Loucy (cell line): ENCODE data around the gene CSF1.

Experiments
- H2AFZ ChIP-seq: fragments of 200-600 bp; sonication (generic); 2 replicates; pipeline ENCODE4 v1.6.0; 2016; ENCODE audit warnings: antibody characterized with exemption, mild to moderate bottlenecking, low read length, moderate library complexity
- H3F3A ChIP-seq: fragments of 200-600 bp; 2 replicates; pipeline ENCODE4 v1.6.0; 2016; ENCODE audit warnings: antibody characterized with exemption, low read depth, mild to moderate bottlenecking
- H3K27me3 ChIP-seq: fragments of 200-600 bp; sonication (generic); 2 replicates; pipeline ENCODE4 v1.6.1; 2014; ENCODE audit warnings: low read length, mild to moderate bottlenecking; ENCODE audit not compliant: insufficient read depth, poor library complexity, severe bottlenecking
- H3K36me3 ChIP-seq: fragments of 200-600 bp; sonication (generic); 2 replicates; pipeline ENCODE4 v1.6.1; 2016; ENCODE audit warnings: low read length; ENCODE audit not compliant: insufficient read depth
- H3K4me1 ChIP-seq: fragments of 200-600 bp; sonication (generic); 2 replicates; pipeline ENCODE4 v1.5.1; 2014; ENCODE audit warnings: low read length, mild to moderate bottlenecking; ENCODE audit not compliant: insufficient read depth, poor library complexity, severe bottlenecking
- H3K4me2 ChIP-seq: fragments of 200-600 bp; sonication (generic); 2 replicates; pipeline ENCODE4 v1.6.0; 2014; ENCODE audit warnings: antibody characterized with exemption, low read length, low read depth, mild to moderate bottlenecking; ENCODE audit not compliant: poor library complexity, severe bottlenecking
- H3K4me3 ChIP-seq: fragments of 200-600 bp; sonication (generic); 2 replicates; pipeline ENCODE4 v1.5.1; 2014; ENCODE audit warnings: low read length, mild to moderate bottlenecking, mixed read lengths; ENCODE audit not compliant: poor library complexity, severe bottlenecking
- H3K79me2 ChIP-seq: fragments of 200-600 bp; sonication (generic); 2 replicates; pipeline ENCODE4 v1.6.1; 2014; ENCODE audit warnings: low read length; ENCODE audit not compliant: insufficient read depth
- H3K9ac ChIP-seq: fragments of 200-600 bp; sonication (generic); 2 replicates; pipeline ENCODE4 v1.6.0; 2014; ENCODE audit warnings: mild to moderate bottlenecking, low read depth, low read length, moderate library complexity; ENCODE audit not compliant: poor library complexity, severe bottlenecking
- H3K9me2 ChIP-seq: fragments of 200-600 bp; sonication (generic); replicated peaks from 2 replicates; pipeline ENCODE4 v1.6.1; 2016; ENCODE audit warnings: low read depth, low read length, mixed read lengths
- H3K9me3 ChIP-seq: fragments of 200-600 bp; sonication (generic); 2 replicates; pipeline ENCODE4 v1.6.1; 2014; ENCODE audit warnings: mild to moderate bottlenecking, antibody characterized with exemption, low read length, low read depth; ENCODE audit not compliant: insufficient read depth
- H4K20me1 ChIP-seq: fragments of 200-600 bp; sonication (generic); 2 replicates; pipeline ENCODE4 v1.6.0; 2014; ENCODE audit warnings: antibody characterized with exemption, low read length, mild to moderate bottlenecking; ENCODE audit not compliant: insufficient read depth, poor library complexity, severe bottlenecking
- EZH2phosphoT487 ChIP-seq: fragments of 200-600 bp; IDR thresholded peaks from 2 replicates; pipeline ENCODE4 v1.6.1; 2018; ENCODE audit warnings: antibody characterized with exemption, mild to moderate bottlenecking, moderate library complexity, borderline replicate concordance
- TF ChIP-seq, protein P1 (sequence below): fragments of 200-600 bp; sonication (generic); conservative IDR thresholded peaks from 2 replicates; pipeline ENCODE4 v1.5.1; 2014; ENCODE audit warnings: mild to moderate bottlenecking, antibody characterized with exemption, low read length

CSF1 gene

DNA sequence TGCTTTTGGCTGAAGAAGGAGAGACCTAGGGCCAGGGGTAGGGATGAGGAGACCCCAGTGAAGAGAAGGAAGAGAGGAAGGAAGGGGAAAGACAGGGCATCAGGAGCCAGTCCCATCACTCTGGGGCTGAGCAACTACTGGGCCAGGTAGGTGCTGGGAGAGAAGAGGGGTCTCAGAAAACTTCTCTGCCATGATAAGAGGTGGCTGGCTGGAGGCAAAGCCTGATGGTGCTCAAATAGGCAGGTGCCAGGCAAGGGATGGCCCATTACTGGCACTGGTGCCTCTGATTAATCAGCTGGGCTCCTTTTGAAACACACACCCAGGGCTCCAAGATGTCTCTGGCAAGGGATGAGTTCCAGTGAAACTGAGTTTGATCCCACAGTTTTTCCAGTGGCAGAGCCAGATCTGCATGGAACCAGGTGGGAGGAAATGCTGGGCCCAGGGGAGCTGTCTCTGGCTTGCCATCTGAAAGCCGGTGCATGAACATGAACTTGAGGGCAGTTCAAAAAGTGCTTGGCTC lies 2.8 kb downstream of the CSF1 start:
- Histone ChIP-seq H3K79me2 (peaks cover 96% of the 10 kb centered on the region), H3K9ac (peak overlapping the region; percentile 97), H3K27me3 (no peaks in the 10 kb centered on the region), H3K9me2 (no peaks in the 10 kb centered on the region), H3K9me3 (no peaks in the 10 kb centered on the region), H3K4me2 (peak overlapping the region; percentile 87), H2AFZ (no peak overlapping the region), H3F3A (no peaks in the 10 kb centered on the region), H3K4me3 (peak overlapping the region; percentile 91), H4K20me1 (peaks cover 66% of the 10 kb centered on the region), H3K4me1 (peaks cover 84% of the 10 kb centered on the region), H3K36me3 (peaks cover 38% of the 10 kb centered on the region)
- no peak for TF ChIP-seq EZH2phosphoT487
- TF ChIP-seq, protein P1, sequence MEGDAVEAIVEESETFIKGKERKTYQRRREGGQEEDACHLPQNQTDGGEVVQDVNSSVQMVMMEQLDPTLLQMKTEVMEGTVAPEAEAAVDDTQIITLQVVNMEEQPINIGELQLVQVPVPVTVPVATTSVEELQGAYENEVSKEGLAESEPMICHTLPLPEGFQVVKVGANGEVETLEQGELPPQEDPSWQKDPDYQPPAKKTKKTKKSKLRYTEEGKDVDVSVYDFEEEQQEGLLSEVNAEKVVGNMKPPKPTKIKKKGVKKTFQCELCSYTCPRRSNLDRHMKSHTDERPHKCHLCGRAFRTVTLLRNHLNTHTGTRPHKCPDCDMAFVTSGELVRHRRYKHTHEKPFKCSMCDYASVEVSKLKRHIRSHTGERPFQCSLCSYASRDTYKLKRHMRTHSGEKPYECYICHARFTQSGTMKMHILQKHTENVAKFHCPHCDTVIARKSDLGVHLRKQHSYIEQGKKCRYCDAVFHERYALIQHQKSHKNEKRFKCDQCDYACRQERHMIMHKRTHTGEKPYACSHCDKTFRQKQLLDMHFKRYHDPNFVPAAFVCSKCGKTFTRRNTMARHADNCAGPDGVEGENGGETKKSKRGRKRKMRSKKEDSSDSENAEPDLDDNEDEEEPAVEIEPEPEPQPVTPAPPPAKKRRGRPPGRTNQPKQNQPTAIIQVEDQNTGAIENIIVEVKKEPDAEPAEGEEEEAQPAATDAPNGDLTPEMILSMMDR: no peak

DNA sequence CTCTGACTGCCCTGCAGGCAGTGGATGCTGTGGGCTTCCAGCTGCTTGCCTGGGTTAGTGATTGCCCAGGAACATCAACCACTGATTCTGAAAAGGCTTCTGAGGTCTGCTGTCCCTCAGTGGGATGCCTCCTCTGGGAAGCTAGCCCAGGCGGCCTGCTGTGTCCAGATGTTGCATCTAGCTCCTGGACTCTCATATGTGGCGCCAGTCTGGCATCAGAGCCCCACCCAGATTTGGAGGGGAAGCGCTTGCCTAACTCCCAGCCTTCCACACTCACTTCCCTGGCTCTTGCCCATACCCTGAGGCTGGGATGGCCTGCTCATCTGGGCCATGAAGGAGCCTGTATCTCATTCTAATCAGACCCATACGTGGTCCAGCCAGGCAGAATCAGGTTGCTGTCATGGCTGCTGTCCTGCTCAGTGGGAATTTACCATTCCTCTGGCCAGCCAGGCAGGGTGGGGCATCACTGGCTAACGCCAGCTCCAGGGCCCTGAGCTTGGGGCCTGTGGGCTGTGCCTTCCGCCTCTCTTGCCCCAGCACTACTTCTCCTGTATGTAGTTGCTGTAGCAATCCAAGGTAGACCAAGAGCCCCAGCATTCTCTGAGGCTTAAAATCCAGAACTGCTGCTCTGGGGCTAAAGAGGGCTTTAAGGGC lies 4.1 kb downstream of the CSF1 start:
- TF ChIP-seq EZH2phosphoT487: no peak
- TF ChIP-seq, protein P1: no peak
- H3K79me2 ChIP-seq: peaks cover 100% of the 10 kb centered on the region

DNA sequence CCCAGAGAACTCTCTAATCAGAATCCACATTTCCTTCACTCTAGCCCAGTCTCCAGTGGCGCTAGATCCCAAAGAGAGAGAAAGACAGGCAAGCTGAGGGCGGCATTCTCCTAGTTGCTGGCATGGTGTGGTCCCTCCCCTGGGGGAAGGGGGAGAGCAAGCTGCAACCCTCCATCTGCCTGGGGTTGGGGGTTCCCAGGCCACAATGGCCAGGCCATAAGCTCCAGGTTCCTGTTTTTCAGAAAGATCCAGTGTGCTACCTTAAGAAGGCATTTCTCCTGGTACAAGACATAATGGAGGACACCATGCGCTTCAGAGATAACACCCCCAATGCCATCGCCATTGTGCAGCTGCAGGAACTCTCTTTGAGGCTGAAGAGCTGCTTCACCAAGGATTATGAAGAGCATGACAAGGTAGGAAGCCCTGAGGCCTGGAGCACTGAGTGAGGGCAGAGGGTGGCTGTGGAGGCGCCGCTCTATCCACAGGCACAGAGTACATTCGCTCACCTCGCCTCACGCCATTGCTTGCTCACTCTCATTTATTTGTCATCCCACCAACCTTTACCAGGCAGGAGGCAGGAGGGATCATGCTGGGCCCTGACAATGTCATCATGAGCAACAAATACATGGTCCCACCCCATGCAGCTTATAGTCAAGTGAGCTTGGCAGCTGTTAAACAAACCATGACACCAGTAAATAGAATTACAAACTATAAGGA lies 6.6 kb downstream of the CSF1 start:
- Histone ChIP-seq H3K4me1 (peaks cover 69% of the 10 kb centered on the region), H2AFZ (no peak overlapping the region), H3K36me3 (peaks cover 74% of the 10 kb centered on the region), H3K4me3 (peak overlapping the region; percentile 91), H3K27me3 (no peaks in the 10 kb centered on the region), H4K20me1 (peaks cover 95% of the 10 kb centered on the region), H3K9ac (peak overlapping the region; percentile 97), H3F3A (no peaks in the 10 kb centered on the region), H3K9me2 (no peaks in the 10 kb centered on the region), H3K9me3 (no peaks in the 10 kb centered on the region), H3K4me2 (peak overlapping the region; percentile 87), H3K79me2 (peaks cover 98% of the 10 kb centered on the region)
- no peak for TF ChIP-seq EZH2phosphoT487
- TF ChIP-seq, protein P1: no peak

More for the DNA sequence above, 4.1 kb downstream of the CSF1 start:
- Histone ChIP-seq H2AFZ (no peak overlapping the region), H3K4me3 (peak overlapping the region; percentile 91), H3F3A (no peaks in the 10 kb centered on the region), H3K4me1 (peaks cover 76% of the 10 kb centered on the region), H3K36me3 (peaks cover 50% of the 10 kb centered on the region), H3K4me2 (peak overlapping the region; percentile 87), H3K9ac (peak overlapping the region; percentile 97), H3K27me3 (no peaks in the 10 kb centered on the region), H4K20me1 (peaks cover 78% of the 10 kb centered on the region), H3K9me3 (no peaks in the 10 kb centered on the region), H3K9me2 (no peaks in the 10 kb centered on the region)
